SK-N-SH (cell line): ENCODE data around the gene TAF13. TPM values are rescaled to one million over a fixed set of nuclear protein-coding genes. Genes with fewer than 3 reads are reported as not detected.

Experiments used
- CTCF ChIA-PET: fragments of 300-600, 350-600 bp; formaldehyde crosslinking; extraction: SDS; loops from one replicate; lab custom pipeline; 2021; lab: Yijun Ruan, JAX
- POLR2A ChIA-PET: fragments of 350-600 bp; sonication (Branson Sonifier 250); formaldehyde crosslinking; extraction: SDS; loops from one replicate; lab custom pipeline; 2020; ENCODE audit warnings: antibody characterized with exemption, inconsistent platforms; lab: Yijun Ruan, JAX
- DNase-seq: peaks from one replicate; pipeline ENCODE4 v3.0.0; 2012
- H2AFZ ChIP-seq: fragments of 200-600 bp; sonication (generic); 2 replicates; pipeline ENCODE4 v1.8.1; 2016; ENCODE audit warnings: antibody characterized with exemption, mild to moderate bottlenecking, low read depth
- H3F3A ChIP-seq: fragments of 200-600 bp; sonication (generic); replicated peaks from 2 replicates; pipeline ENCODE3; 2016; ENCODE audit warnings: antibody characterized with exemption, mild to moderate bottlenecking; ENCODE audit not compliant: insufficient read depth
- H3K27ac ChIP-seq, 2 experiments: fragments of 200-500 bp in 1 of 2; fragments of 200-600 bp in 1 of 2; sonication (Bioruptor generic) in 1 of 2; sonication (generic), shearing (Covaris generic) in 1 of 2; 2 replicates each; pipeline versions ENCODE4 v1.5.1 to v1.6.1; 2014 to 2016; ENCODE audit warnings: low read depth in 2 of 2, inconsistent platforms in 1 of 2, low read length in 1 of 2, mild to moderate bottlenecking in 1 of 2, mixed read lengths in 1 of 2
- H3K27me3 ChIP-seq: fragments of 200-600 bp; sonication (generic), shearing (Covaris generic); 2 replicates; pipeline ENCODE4 v1.6.1; 2016; ENCODE audit warnings: mixed run types; ENCODE audit not compliant: insufficient read depth
- H3K36me3 ChIP-seq, 2 experiments: fragments of 200-500 bp in 1 of 2; fragments of 200-600 bp in 1 of 2; sonication (Bioruptor generic) in 1 of 2; sonication (generic) in 1 of 2; replicated peaks in 1 of 2; 2 replicates each; pipeline versions ENCODE3 to v1.5.1; 2014 to 2016; ENCODE audit warnings: low read length in 1 of 2, mild to moderate bottlenecking in 1 of 2; ENCODE audit not compliant: insufficient read depth in 2 of 2, control insufficient read depth in 1 of 2
- H3K4me1 ChIP-seq, 2 experiments: fragments of 200-500 bp in 1 of 2; fragments of 200-600 bp in 1 of 2; sonication (Bioruptor generic) in 1 of 2; sonication (generic), shearing (Covaris generic) in 1 of 2; 2 replicates each; pipeline versions ENCODE4 v1.5.1 to v1.6.1; 2014 to 2016; ENCODE audit warnings: low read depth in 1 of 2, low read length in 1 of 2, mixed run types in 1 of 2; ENCODE audit not compliant: insufficient read depth in 2 of 2, control insufficient read depth in 1 of 2
- H3K4me2 ChIP-seq: fragments of 200-600 bp; sonication (generic), shearing (Covaris generic); 2 replicates; pipeline ENCODE4 v1.6.1; 2017; ENCODE audit warnings: mixed run types
- H3K4me3 ChIP-seq, 2 experiments: fragments of 200-500 bp in 1 of 2; fragments of 200-600 bp in 1 of 2; sonication (Bioruptor generic) in 1 of 2; sonication (generic), shearing (Covaris generic) in 1 of 2; 2 replicates each; pipeline versions ENCODE4 v1.5.1 to v1.8.1; 2014 to 2016; ENCODE audit warnings: low read depth in 2 of 2, inconsistent platforms in 1 of 2, low read length in 1 of 2, mild to moderate bottlenecking in 1 of 2, mixed read lengths in 1 of 2, moderate library complexity in 1 of 2
- H3K79me2 ChIP-seq: fragments of 200-600 bp; sonication (generic); 2 replicates; pipeline ENCODE4 v1.8.1; 2017; ENCODE audit warnings: mild to moderate bottlenecking; ENCODE audit not compliant: insufficient read depth
- H3K9ac ChIP-seq: fragments of 200-600 bp; sonication (generic); 2 replicates; pipeline ENCODE4 v1.6.1; 2017; ENCODE audit warnings: mixed run types
- H3K9me2 ChIP-seq: fragments of 200-600 bp; sonication (generic); 2 replicates; pipeline ENCODE4 v1.6.1; 2017; ENCODE audit warnings: mixed run types
- H3K9me3 ChIP-seq: fragments of 200-600 bp; sonication (generic); 2 replicates; pipeline ENCODE4 v1.6.1; 2017; ENCODE audit warnings: mixed run types, mild to moderate bottlenecking, moderate library complexity
- H4K20me1 ChIP-seq: fragments of 200-600 bp; sonication (generic); 2 replicates; pipeline ENCODE4 v1.6.1; 2017; ENCODE audit warnings: mild to moderate bottlenecking, mixed run types; ENCODE audit not compliant: insufficient read depth
- EP300 ChIP-seq, 2 experiments: IDR thresholded peaks; 2 replicates each; pipeline versions ENCODE4 v1.4.0 to v1.6.1; 2012; ENCODE audit warnings: borderline replicate concordance in 1 of 2, low read depth in 1 of 2, low read length in 1 of 2
- EZH2phosphoT487 ChIP-seq: fragments of 200-600 bp; sonication (generic); IDR thresholded peaks from 2 replicates; pipeline ENCODE4 v1.6.1; 2017; ENCODE audit warnings: low read depth, mixed run types, mild to moderate bottlenecking, antibody characterized with exemption, moderate library complexity, borderline replicate concordance
- RAD21 ChIP-seq: IDR thresholded peaks from 2 replicates; pipeline ENCODE4 v1.6.1; 2012; ENCODE audit warnings: mild to moderate bottlenecking, low read length
- RXRA ChIP-seq: IDR thresholded peaks from 2 replicates; pipeline ENCODE4 v1.4.0; 2012; ENCODE audit warnings: low read depth, mild to moderate bottlenecking, borderline replicate concordance
- TCF12 ChIP-seq: IDR thresholded peaks from 2 replicates; pipeline ENCODE4 v1.4.0; 2012
- WGBS: methylation state at CpG from one replicate; pipeline ENCODE4 v1.1.6; 2017; ENCODE audit warnings: low lambda C conversion rate; 5-methylcytosine and 5-hydroxymethylcytosine counted together
- polyA plus RNA-seq, 3 experiments: library from polyadenylated mRNA; depleted of rRNA; stranded (reverse); fragments of >200 nt; gene quantifications; 2 replicates each; pipeline ENCODE4 v1.2.3, GENCODE V29; 2012
- TF ChIP-seq, protein P1 (sequence below): IDR thresholded peaks from 2 replicates; pipeline ENCODE4 v1.4.0; 2012; ENCODE audit warnings: low read depth
- TF ChIP-seq, protein P2 (sequence below): fragments of 150-350 bp; IDR thresholded peaks from 2 replicates; pipeline ENCODE4 v1.6.1; 2017; ENCODE audit warnings: antibody characterized with exemption, low read length, low read depth, borderline replicate concordance
- TF ChIP-seq, protein P3 (sequence below): IDR thresholded peaks from 2 replicates; pipeline ENCODE4 v1.6.1; 2012; ENCODE audit warnings: mild to moderate bottlenecking, low read depth, low read length, moderate library complexity

The TAF13 gene
- polyA plus RNA-seq, 1 of the 3 experiments (the other 2 are of a cell fraction), result 16.0 TPM

DNA sequence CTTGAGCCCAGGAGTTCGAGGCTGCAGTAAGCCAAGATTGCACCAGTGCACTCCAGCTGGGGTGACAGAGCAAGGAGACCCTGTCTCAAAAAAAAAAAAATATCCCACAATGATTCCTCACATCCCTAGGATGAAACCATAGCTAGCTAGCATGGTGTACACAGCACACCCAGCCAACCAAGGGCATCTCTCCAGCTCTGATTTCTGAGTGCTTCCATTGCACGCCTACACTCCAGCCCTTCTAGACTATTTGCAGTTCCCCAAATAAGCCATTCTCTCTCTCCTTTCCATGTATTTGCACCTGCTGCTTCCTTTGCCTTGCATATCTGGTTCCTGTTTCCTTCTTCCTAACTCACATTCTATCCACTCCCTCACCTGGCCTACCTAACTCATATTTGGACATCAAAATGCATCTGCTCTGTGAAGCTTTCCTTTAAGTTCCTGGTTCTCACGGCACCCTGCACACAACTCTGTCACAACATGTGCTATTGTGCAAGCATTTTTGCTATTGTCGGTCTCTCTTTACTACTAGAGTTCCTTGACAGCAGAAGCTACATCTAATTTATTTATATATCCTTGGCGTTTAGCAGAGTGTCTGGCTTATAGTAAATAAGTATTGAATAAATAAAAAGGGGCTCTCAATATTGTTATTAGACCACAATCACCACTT, 35.7 kb upstream of the TAF13 start:
- no peak overlapping the region for H3K4me3 ChIP-seq
- WGBS, result 57% methylated on average over 5 of the region's 5 CpGs
- no peak overlapping the region for H3K27ac ChIP-seq
- H3F3A ChIP-seq, result no peaks in the 10 kb centered on the region
- no peak overlapping the region for H3K9ac ChIP-seq
- CTCF ChIA-PET, result interaction anchor here (0.7 to 4.4 kb wide), 33 partner anchors 10 to 600 kb away, joined by 3 to 75 read pairs (median 7); partner anchors contain the start of genes CLCC1, PRPF38B, TAF13 and TMEM167B
- no peak overlapping the region for H2AFZ ChIP-seq
- no peaks in the 10 kb centered on the region for H3K79me2 ChIP-seq
- H3K4me1 ChIP-seq, result peaks cover 4 to 13% of the 10 kb centered on the region in 2 experiments; a peak in 1 of 4 replicates
- POLR2A ChIA-PET, result interaction anchor here (0.6 to 2.6 kb wide), 3 partner anchors 11 to 70 kb away, joined by 3 to 19 read pairs (median 4); partner anchors contain the start of gene WDR47
- TF ChIP-seq TCF12 (no peak), RXRA (no peak), RAD21 (no peak), EZH2phosphoT487 (no peak)
- TF ChIP-seq, protein P1, sequence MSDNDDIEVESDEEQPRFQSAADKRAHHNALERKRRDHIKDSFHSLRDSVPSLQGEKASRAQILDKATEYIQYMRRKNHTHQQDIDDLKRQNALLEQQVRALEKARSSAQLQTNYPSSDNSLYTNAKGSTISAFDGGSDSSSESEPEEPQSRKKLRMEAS, result no peak
- H3K27me3 ChIP-seq, result peaks cover 16% of the 10 kb centered on the region
- no peaks in the 10 kb centered on the region for H3K36me3 ChIP-seq
- H3K9me3 ChIP-seq, result no peaks in the 10 kb centered on the region
- H3K9me2 ChIP-seq, result no peaks in the 10 kb centered on the region
- no peaks in the 10 kb centered on the region for H4K20me1 ChIP-seq
- no peak for DNase-seq
- no peak overlapping the region for H3K4me2 ChIP-seq

DNA sequence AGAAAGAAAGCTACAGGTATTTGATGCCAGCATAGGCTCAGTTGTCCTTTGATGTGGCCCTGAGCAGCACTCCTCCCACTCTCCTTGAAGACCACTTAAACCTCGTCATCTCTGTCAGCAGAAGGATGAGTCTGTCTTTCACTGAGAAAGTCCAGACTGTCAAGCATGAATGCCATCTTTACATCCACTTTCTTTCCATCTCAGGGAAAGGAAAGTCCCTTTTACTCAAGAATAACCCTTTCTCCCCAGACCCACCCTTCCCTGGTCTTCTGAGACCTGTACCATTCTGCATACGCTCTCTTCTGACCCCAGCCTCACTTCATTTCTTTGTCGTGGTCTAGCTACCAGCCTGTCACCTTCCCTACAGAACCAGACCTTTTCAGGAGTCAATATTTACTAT, 34.1 kb upstream of the TAF13 start:
- peaks cover 1% of the 10 kb centered on the region for H3F3A ChIP-seq
- no peak overlapping the region for H2AFZ ChIP-seq
- ChIA-PET CTCF (interaction anchor here (0.6 to 4.4 kb wide), 3 partner anchors 9 to 202 kb away, joined by 3 to 75 read pairs (median 3); no protein-coding TSS in a partner anchor), POLR2A (interaction anchor here (2.6 kb wide), 1 partner anchor 9 kb away, joined by 19 read pairs; no protein-coding TSS in a partner anchor)
- H3K79me2 ChIP-seq, result no peaks in the 10 kb centered on the region
- peaks cover 4 to 13% of the 10 kb centered on the region in 2 experiments; a peak in 1 of 4 replicates for H3K4me1 ChIP-seq
- no peaks in the 10 kb centered on the region for H3K9me3 ChIP-seq
- TF ChIP-seq TCF12 (no peak), EP300 (IDR thresholded peaks at IDR 0.05; ENCODE audit: borderline replicate concordance in 1 of 2, low read depth in 1 of 2, low read length in 1 of 2) (no peak)
- TF ChIP-seq, protein P1, result no peak
- TF ChIP-seq, protein P2, sequence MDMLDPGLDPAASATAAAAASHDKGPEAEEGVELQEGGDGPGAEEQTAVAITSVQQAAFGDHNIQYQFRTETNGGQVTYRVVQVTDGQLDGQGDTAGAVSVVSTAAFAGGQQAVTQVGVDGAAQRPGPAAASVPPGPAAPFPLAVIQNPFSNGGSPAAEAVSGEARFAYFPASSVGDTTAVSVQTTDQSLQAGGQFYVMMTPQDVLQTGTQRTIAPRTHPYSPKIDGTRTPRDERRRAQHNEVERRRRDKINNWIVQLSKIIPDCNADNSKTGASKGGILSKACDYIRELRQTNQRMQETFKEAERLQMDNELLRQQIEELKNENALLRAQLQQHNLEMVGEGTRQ, result no peak
- TF ChIP-seq, protein P3, sequence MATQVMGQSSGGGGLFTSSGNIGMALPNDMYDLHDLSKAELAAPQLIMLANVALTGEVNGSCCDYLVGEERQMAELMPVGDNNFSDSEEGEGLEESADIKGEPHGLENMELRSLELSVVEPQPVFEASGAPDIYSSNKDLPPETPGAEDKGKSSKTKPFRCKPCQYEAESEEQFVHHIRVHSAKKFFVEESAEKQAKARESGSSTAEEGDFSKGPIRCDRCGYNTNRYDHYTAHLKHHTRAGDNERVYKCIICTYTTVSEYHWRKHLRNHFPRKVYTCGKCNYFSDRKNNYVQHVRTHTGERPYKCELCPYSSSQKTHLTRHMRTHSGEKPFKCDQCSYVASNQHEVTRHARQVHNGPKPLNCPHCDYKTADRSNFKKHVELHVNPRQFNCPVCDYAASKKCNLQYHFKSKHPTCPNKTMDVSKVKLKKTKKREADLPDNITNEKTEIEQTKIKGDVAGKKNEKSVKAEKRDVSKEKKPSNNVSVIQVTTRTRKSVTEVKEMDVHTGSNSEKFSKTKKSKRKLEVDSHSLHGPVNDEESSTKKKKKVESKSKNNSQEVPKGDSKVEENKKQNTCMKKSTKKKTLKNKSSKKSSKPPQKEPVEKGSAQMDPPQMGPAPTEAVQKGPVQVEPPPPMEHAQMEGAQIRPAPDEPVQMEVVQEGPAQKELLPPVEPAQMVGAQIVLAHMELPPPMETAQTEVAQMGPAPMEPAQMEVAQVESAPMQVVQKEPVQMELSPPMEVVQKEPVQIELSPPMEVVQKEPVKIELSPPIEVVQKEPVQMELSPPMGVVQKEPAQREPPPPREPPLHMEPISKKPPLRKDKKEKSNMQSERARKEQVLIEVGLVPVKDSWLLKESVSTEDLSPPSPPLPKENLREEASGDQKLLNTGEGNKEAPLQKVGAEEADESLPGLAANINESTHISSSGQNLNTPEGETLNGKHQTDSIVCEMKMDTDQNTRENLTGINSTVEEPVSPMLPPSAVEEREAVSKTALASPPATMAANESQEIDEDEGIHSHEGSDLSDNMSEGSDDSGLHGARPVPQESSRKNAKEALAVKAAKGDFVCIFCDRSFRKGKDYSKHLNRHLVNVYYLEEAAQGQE, result no peak
- peaks cover 14% of the 10 kb centered on the region for H3K27me3 ChIP-seq
- H3K9me2 ChIP-seq, result no peaks in the 10 kb centered on the region
- H4K20me1 ChIP-seq, result no peaks in the 10 kb centered on the region
- WGBS, result 64% methylated on average over 3 of the region's 3 CpGs
- H3K4me2 ChIP-seq, result no peak overlapping the region
- no peak overlapping the region for H3K9ac ChIP-seq
- H3K4me3 ChIP-seq, result no peak overlapping the region
- no peak for DNase-seq
- no peak overlapping the region for H3K27ac ChIP-seq
- no peaks in the 10 kb centered on the region for H3K36me3 ChIP-seq
